GM10847 (cell line): ENCODE measurements around the gene GUK1.

Source experiments
- POLR2A ChIP-seq: IDR thresholded peaks from 2 replicates; pipeline ENCODE4 v1.6.1; 2011; ENCODE audit not compliant: insufficient read length; ENCODE audit errors: extremely low read depth

GUK1 gene

GRCh38 chr1:228158151-228159007, 18.3 kb downstream of the GUK1 start:
- TF ChIP-seq POLR2A = no peak

- TF ChIP-seq POLR2A = no peak
Observed at GRCh38 chr1:228159008-228159665, 19.1 kb downstream of the GUK1 start.

GRCh38 chr1:228160201-228160761, 20.2 kb downstream of the GUK1 start:
- TF ChIP-seq POLR2A = no peak

- no peak for TF ChIP-seq POLR2A
Observed at GRCh38 chr1:228161362-228161761, 21.3 kb downstream of the GUK1 start.

- no peak for TF ChIP-seq POLR2A
Observed at GRCh38 chr1:228161866-228162265, 21.8 kb downstream of the GUK1 start.

GRCh38 chr1:228162286-228163006, 22.4 kb downstream of the GUK1 start:
- TF ChIP-seq POLR2A = no peak

GRCh38 chr1:228163007-228163753, 23.1 kb downstream of the GUK1 start:
- TF ChIP-seq POLR2A = no peak

GRCh38 chr1:228163776-228164519, 23.9 kb downstream of the GUK1 start:
- no peak for TF ChIP-seq POLR2A

GRCh38 chr1:228164561-228165371, 24.7 kb downstream of the GUK1 start:
- no peak for TF ChIP-seq POLR2A

- TF ChIP-seq POLR2A = peak; percentile 95
Observed at GRCh38 chr1:228165372-228166169, 25.5 kb downstream of the GUK1 start, which contains the start of gene IBA57. TSS of gene IBA57 (plus strand) at chr1:228165804. CDS start at chr1:228165817, 13 bp downstream.

GRCh38 chr1:228166170-228166936, 26.3 kb downstream of the GUK1 start:
- TF ChIP-seq POLR2A = no peak
